Measurements from ENCODE around the gene HFE. TPM values are rescaled to one million over a fixed set of nuclear protein-coding genes. Genes with fewer than 3 reads are reported as not detected.

The HFE gene
- total RNA-seq, 1 donor from 2014 or later = 1.2 TPM

GRCh38 chr6:26105109-26105730, 18.0 kb downstream of the HFE start:
- H3K36me3 Mint-ChIP-seq (ENCODE audit: low read depth, unreplicated experiment) = peaks cover 4% of the 10 kb centered on the region
- H3K27me3 Mint-ChIP-seq (ENCODE audit: unreplicated experiment) = peaks cover 5% of the 10 kb centered on the region
- H3K27ac Mint-ChIP-seq (ENCODE audit: unreplicated experiment) = no peak overlapping the region
- H3K4me3 Mint-ChIP-seq (ENCODE audit: unreplicated experiment) = no peak overlapping the region
- no peak for DNase-seq (ENCODE audit: low spot score)
- H3K9me3 Mint-ChIP-seq (ENCODE audit: unreplicated experiment) = no peaks in the 10 kb centered on the region
- TF ChIP-seq, protein P1, sequence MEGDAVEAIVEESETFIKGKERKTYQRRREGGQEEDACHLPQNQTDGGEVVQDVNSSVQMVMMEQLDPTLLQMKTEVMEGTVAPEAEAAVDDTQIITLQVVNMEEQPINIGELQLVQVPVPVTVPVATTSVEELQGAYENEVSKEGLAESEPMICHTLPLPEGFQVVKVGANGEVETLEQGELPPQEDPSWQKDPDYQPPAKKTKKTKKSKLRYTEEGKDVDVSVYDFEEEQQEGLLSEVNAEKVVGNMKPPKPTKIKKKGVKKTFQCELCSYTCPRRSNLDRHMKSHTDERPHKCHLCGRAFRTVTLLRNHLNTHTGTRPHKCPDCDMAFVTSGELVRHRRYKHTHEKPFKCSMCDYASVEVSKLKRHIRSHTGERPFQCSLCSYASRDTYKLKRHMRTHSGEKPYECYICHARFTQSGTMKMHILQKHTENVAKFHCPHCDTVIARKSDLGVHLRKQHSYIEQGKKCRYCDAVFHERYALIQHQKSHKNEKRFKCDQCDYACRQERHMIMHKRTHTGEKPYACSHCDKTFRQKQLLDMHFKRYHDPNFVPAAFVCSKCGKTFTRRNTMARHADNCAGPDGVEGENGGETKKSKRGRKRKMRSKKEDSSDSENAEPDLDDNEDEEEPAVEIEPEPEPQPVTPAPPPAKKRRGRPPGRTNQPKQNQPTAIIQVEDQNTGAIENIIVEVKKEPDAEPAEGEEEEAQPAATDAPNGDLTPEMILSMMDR (IDR thresholded peaks at IDR 0.05; ENCODE audit: unreplicated experiment) = no peak
- peaks cover 6% of the 10 kb centered on the region for H3K4me1 Mint-ChIP-seq (ENCODE audit: unreplicated experiment)

GRCh38 chr6:26105842-26106241, 18.6 kb downstream of the HFE start:
- H3K4me3 Mint-ChIP-seq (ENCODE audit: unreplicated experiment) = no peak overlapping the region
- TF ChIP-seq, protein P1 (IDR thresholded peaks at IDR 0.05; ENCODE audit: unreplicated experiment) = no peak
- DNase-seq (ENCODE audit: low spot score) = no peak
- H3K4me1 Mint-ChIP-seq (ENCODE audit: unreplicated experiment) = peaks cover 6% of the 10 kb centered on the region
- H3K27me3 Mint-ChIP-seq (ENCODE audit: unreplicated experiment) = peaks cover 5% of the 10 kb centered on the region
- H3K27ac Mint-ChIP-seq (ENCODE audit: unreplicated experiment) = no peak overlapping the region
- peaks cover 4% of the 10 kb centered on the region for H3K36me3 Mint-ChIP-seq (ENCODE audit: low read depth, unreplicated experiment)
- no peaks in the 10 kb centered on the region for H3K9me3 Mint-ChIP-seq (ENCODE audit: unreplicated experiment)

DNA sequence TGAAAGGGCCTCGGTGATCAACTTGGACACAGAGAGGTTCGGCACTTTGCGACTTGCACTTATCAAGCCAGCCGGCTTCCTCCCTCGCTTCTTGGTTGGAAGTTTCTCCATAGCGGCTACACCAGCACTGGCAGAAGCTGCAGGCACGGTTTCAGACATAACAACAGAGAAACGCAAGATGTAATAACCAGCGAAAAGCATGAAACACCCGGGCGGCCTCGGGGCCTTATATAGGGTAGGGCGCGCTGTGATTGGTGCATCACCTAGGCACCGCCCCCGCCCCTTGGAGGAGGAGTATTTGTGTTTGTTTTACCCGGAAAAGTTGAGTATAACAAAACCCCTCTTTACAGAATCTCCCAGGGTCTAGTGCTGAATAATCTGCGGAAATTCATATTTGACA, 20.7 kb downstream of the HFE start:
- Mint-ChIP-seq H3K4me1 (ENCODE audit: unreplicated experiment) (peaks cover 6% of the 10 kb centered on the region), H3K27me3 (ENCODE audit: unreplicated experiment) (peaks cover 5% of the 10 kb centered on the region), H3K27ac (ENCODE audit: unreplicated experiment) (no peak overlapping the region), H3K36me3 (ENCODE audit: low read depth, unreplicated experiment) (peaks cover 4% of the 10 kb centered on the region), H3K4me3 (ENCODE audit: unreplicated experiment) (no peak overlapping the region), H3K9me3 (ENCODE audit: unreplicated experiment) (no peaks in the 10 kb centered on the region)
- TF ChIP-seq, protein P1 (IDR thresholded peaks at IDR 0.05; ENCODE audit: unreplicated experiment) = no peak
- DNase-seq (ENCODE audit: low spot score) = no peak

DNA sequence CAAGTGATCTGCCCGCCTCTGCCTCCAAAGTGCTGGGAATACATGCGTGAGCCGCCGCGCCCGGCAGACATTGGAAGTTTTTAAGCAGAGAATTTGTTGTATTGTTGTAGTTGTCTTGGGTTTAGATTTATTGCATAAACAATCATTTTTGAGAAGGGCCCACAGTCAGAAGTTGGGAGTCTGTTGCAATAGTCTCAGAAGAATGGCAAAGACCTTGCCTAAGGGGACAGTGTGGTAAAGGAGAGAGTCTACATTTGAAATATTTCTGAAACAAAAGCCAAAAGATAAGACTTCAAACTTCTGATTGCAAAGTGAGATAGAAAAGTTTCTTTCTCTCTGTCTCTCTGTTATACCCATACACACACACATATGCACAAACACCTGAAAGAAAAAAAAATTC, 22.5 kb downstream of the HFE start:
- H3K9me3 Mint-ChIP-seq (ENCODE audit: unreplicated experiment) = no peaks in the 10 kb centered on the region
- TF ChIP-seq, protein P1 (IDR thresholded peaks at IDR 0.05; ENCODE audit: unreplicated experiment) = no peak
- no peak overlapping the region for H3K27ac Mint-ChIP-seq (ENCODE audit: unreplicated experiment)
- no peaks in the 10 kb centered on the region for H3K27me3 Mint-ChIP-seq (ENCODE audit: unreplicated experiment)
- H3K36me3 Mint-ChIP-seq (ENCODE audit: low read depth, unreplicated experiment) = peaks cover 4% of the 10 kb centered on the region
- DNase-seq (ENCODE audit: low spot score) = no peak
- no peaks in the 10 kb centered on the region for H3K4me1 Mint-ChIP-seq (ENCODE audit: unreplicated experiment)
- H3K4me3 Mint-ChIP-seq (ENCODE audit: unreplicated experiment) = no peak overlapping the region

- Mint-ChIP-seq H3K4me3 (ENCODE audit: unreplicated experiment) (no peak overlapping the region), H3K27me3 (ENCODE audit: unreplicated experiment) (no peaks in the 10 kb centered on the region), H3K36me3 (ENCODE audit: low read depth, unreplicated experiment) (no peaks in the 10 kb centered on the region), H3K4me1 (ENCODE audit: unreplicated experiment) (peaks cover 4% of the 10 kb centered on the region), H3K9me3 (ENCODE audit: unreplicated experiment) (no peaks in the 10 kb centered on the region), H3K27ac (ENCODE audit: unreplicated experiment) (no peak overlapping the region)
- DNase-seq (ENCODE audit: low spot score) = no peak
- TF ChIP-seq, protein P1 (IDR thresholded peaks at IDR 0.05; ENCODE audit: unreplicated experiment) = no peak
These were observed 26.3 kb downstream of the HFE start for GRCh38 chr6:26113570-26113969.
